WTC11 (cell line): ENCODE results near the gene FMO4. TPM values are rescaled to one million over a fixed set of nuclear protein-coding genes. Genes with fewer than 3 reads are reported as not detected.

ENCODE experiments used
- ATAC-seq: fragments of 200-7000 bp; cut with Tn5 transposase; 2 replicates; pipeline ENCODE4 v1.10.0; 2021; ENCODE audit warnings: mild to moderate bottlenecking, moderate library complexity
- CTCF ChIA-PET: fragments of 300-600 bp; sonication (Branson Sonifier 250); formaldehyde crosslinking; loops from one replicate; lab custom pipeline; 2021; ENCODE audit warnings: antibody characterized with exemption; lab: Charles Lee
- POLR2A ChIA-PET: fragments of 350-600 bp; sonication (Branson Sonifier 250); formaldehyde crosslinking; loops from one replicate; lab custom pipeline; 2021; ENCODE audit warnings: antibody characterized with exemption; lab: Charles Lee
- DNase-seq: peaks from one replicate; pipeline ENCODE4 v3.0.0; 2021; ENCODE audit warnings: low spot score
- H3K27ac Mint-ChIP-seq: 2 replicates; pipeline ENCODE4 v1.8.0; 2021; ENCODE audit warnings: mixed read lengths
- H3K27me3 Mint-ChIP-seq: 2 replicates; pipeline ENCODE4 v1.8.0; 2021; ENCODE audit warnings: low read depth, mild to moderate bottlenecking, moderate library complexity, mixed read lengths
- H3K36me3 Mint-ChIP-seq: 2 replicates; pipeline ENCODE4 v1.8.0; 2021; ENCODE audit warnings: mixed read lengths
- H3K4me1 Mint-ChIP-seq: 2 replicates; pipeline ENCODE4 v1.8.0; 2022; ENCODE audit warnings: mixed read lengths
- H3K4me3 Mint-ChIP-seq: 2 replicates; pipeline ENCODE4 v1.8.0; 2021; ENCODE audit warnings: mild to moderate bottlenecking, moderate library complexity, mixed read lengths
- H3K9me3 Mint-ChIP-seq: 2 replicates; pipeline ENCODE4 v1.8.0; 2021; ENCODE audit warnings: mixed read lengths
- AFF4 ChIP-seq: sonication (generic); formaldehyde crosslinking; IDR thresholded peaks from 2 replicates; pipeline ENCODE4 v1.8.1; 2023; ENCODE audit warnings: mild to moderate bottlenecking, missing genetic modification reagents, borderline replicate concordance
- ATF1 ChIP-seq: sonication (generic); formaldehyde crosslinking; IDR thresholded peaks from 2 replicates; pipeline ENCODE4 v1.8.1; 2023; ENCODE audit warnings: mild to moderate bottlenecking, moderate library complexity, missing genetic modification reagents
- CBFB ChIP-seq: sonication (generic); formaldehyde crosslinking; IDR thresholded peaks from 2 replicates; pipeline ENCODE4 v1.8.1; 2022; ENCODE audit warnings: mild to moderate bottlenecking, low read depth, missing genetic modification reagents
- ERG ChIP-seq: fragments of 250-450 bp; sonication (Bioruptor Pico); IDR thresholded peaks from 2 replicates; pipeline ENCODE4 v1.8.0; 2021; ENCODE audit warnings: mild to moderate bottlenecking
- FOXJ3 ChIP-seq: sonication (generic); formaldehyde crosslinking; IDR thresholded peaks from 2 replicates; pipeline ENCODE4 v1.9.0; 2021; ENCODE audit warnings: missing genetic modification reagents, mild to moderate bottlenecking, borderline replicate concordance
- FOXK1 ChIP-seq: sonication (generic); formaldehyde crosslinking; IDR thresholded peaks from 2 replicates; pipeline ENCODE4 v1.8.0; 2022; ENCODE audit warnings: mild to moderate bottlenecking, moderate library complexity, missing genetic modification reagents
- GTF2I ChIP-seq: fragments of 250-450 bp; sonication (Bioruptor Pico); conservative IDR thresholded peaks from 2 replicates; pipeline ENCODE4 v1.4.0; 2021; ENCODE audit warnings: mild to moderate bottlenecking
- JAZF1 ChIP-seq: fragments of 250-450 bp; sonication (Bioruptor Pico); IDR thresholded peaks from 2 replicates; pipeline ENCODE4 v1.9.0; 2021; ENCODE audit warnings: moderate library complexity, mild to moderate bottlenecking, inconsistent platforms
- MYBL2 ChIP-seq: sonication (generic); formaldehyde crosslinking; IDR thresholded peaks from 2 replicates; pipeline ENCODE4 v1.8.1; 2023; ENCODE audit warnings: mild to moderate bottlenecking, moderate library complexity, missing genetic modification reagents
- NR1H2 ChIP-seq: sonication (generic); formaldehyde crosslinking; IDR thresholded peaks from 2 replicates; pipeline ENCODE4 v1.9.0; 2021; ENCODE audit warnings: mild to moderate bottlenecking, moderate library complexity, missing genetic modification reagents
- NR2C2 ChIP-seq: sonication (generic); formaldehyde crosslinking; IDR thresholded peaks from 2 replicates; pipeline ENCODE4 v1.8.0; 2022; ENCODE audit warnings: mild to moderate bottlenecking, missing genetic modification reagents
- PRDM15 ChIP-seq: sonication (generic); formaldehyde crosslinking; IDR thresholded peaks from 2 replicates; pipeline ENCODE4 v1.8.0; 2022; ENCODE audit warnings: missing genetic modification reagents
- PREB ChIP-seq: sonication (generic); formaldehyde crosslinking; IDR thresholded peaks from 2 replicates; pipeline ENCODE4 v1.8.1; 2022; ENCODE audit warnings: mild to moderate bottlenecking, missing genetic modification reagents, moderate library complexity, borderline replicate concordance
- SOX15 ChIP-seq: fragments of 250-450 bp; sonication (Bioruptor Pico); IDR thresholded peaks from 2 replicates; pipeline ENCODE4 v1.9.0; 2021; ENCODE audit warnings: mild to moderate bottlenecking
- TEAD4 ChIP-seq: sonication (generic); formaldehyde crosslinking; IDR thresholded peaks from 2 replicates; pipeline ENCODE4 v1.8.0; 2022; ENCODE audit warnings: mild to moderate bottlenecking, missing genetic modification reagents
- USF1 ChIP-seq: sonication (generic); formaldehyde crosslinking; IDR thresholded peaks from 2 replicates; pipeline ENCODE4 v1.8.0; 2022; ENCODE audit warnings: mild to moderate bottlenecking, missing genetic modification reagents
- ZBTB21 ChIP-seq: sonication (generic); formaldehyde crosslinking; IDR thresholded peaks from 2 replicates; pipeline ENCODE4 v1.8.1; 2023; ENCODE audit warnings: mild to moderate bottlenecking, missing genetic modification reagents, borderline replicate concordance
- ZNF219 ChIP-seq: sonication (generic); formaldehyde crosslinking; IDR thresholded peaks from 2 replicates; pipeline ENCODE4 v1.8.0; 2023; ENCODE audit warnings: missing genetic modification reagents, mild to moderate bottlenecking, borderline replicate concordance
- total RNA-seq: library from RNA; stranded (reverse); gene quantifications from 3 replicates; pipeline ENCODE4 v1.2.3, GENCODE V29; 2021
- TF ChIP-seq, protein P1 (sequence below): sonication (generic); formaldehyde crosslinking; conservative IDR thresholded peaks from 2 replicates; pipeline ENCODE4 v1.8.1; 2022; ENCODE audit warnings: mild to moderate bottlenecking, missing genetic modification reagents
- TF ChIP-seq, protein P2 (sequence below): fragments of 250-450 bp; sonication (Bioruptor Pico); IDR thresholded peaks from 2 replicates; pipeline ENCODE4 v1.9.0; 2021; ENCODE audit warnings: mild to moderate bottlenecking
- TF ChIP-seq, protein P3 (sequence below): sonication (generic); formaldehyde crosslinking; IDR thresholded peaks from 2 replicates; pipeline ENCODE4 v1.8.0; 2022; ENCODE audit warnings: mild to moderate bottlenecking, missing genetic modification reagents

FMO4 gene
- total RNA-seq, 1 experiment from 2014 or later: 1.8 TPM

DNA sequence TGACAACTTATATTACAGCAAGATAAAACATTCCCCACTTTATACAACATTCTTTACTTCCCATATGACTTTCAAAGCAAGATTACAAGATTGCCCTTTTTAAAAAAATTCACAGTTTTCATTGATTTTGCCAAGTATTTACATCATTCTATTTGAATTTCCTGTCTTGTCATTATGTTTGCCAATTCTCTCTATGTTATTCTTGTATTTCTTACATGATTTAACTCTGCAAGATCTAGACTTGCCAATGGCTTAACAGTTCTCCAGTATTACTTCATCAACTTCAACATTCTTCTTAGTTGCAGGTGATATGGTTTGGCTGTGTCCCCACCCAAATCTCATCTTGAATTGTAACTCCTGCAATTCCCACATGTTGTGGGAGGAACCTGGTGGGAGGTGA, 31.6 kb downstream of the FMO4 start:
- no peak for ATAC-seq
- POLR2A ChIA-PET: no interaction called here
- Mint-ChIP-seq H3K27ac (no peak overlapping the region), H3K4me3 (no peak overlapping the region), H3K9me3 (peaks cover 30% of the 10 kb centered on the region), H3K27me3 (no peaks in the 10 kb centered on the region), H3K36me3 (peaks cover 27% of the 10 kb centered on the region), H3K4me1 (no peaks in the 10 kb centered on the region)
- no peak for DNase-seq
- TF ChIP-seq NR1H2 (CRISPR knock-in tag) (no peak), FOXK1 (no peak), ATF1 (CRISPR knock-in tag) (no peak), GTF2I (CRISPR knock-in tag) (no peak), JAZF1 (CRISPR knock-in tag) (no peak), NR2C2 (CRISPR knock-in tag) (no peak), SOX15 (CRISPR knock-in tag) (no peak)
- CTCF ChIA-PET: no interaction called here

GRCh38 chr1:171346881-171347280, 32.9 kb downstream of the FMO4 start:
- Mint-ChIP-seq H3K27ac (no peak overlapping the region), H3K9me3 (peaks cover 30% of the 10 kb centered on the region), H3K27me3 (no peaks in the 10 kb centered on the region), H3K36me3 (peaks cover 27% of the 10 kb centered on the region), H3K4me1 (no peaks in the 10 kb centered on the region), H3K4me3 (no peak overlapping the region)
- no peak for DNase-seq
- ChIA-PET CTCF (no interaction called here), POLR2A (no interaction called here)
- ATAC-seq: no peak
- TF ChIP-seq ZBTB21 (no peak), ERG (CRISPR knock-in tag) (no peak), AFF4 (no peak), JAZF1 (CRISPR knock-in tag) (no peak), TEAD4 (no peak), PRDM15 (CRISPR knock-in tag) (no peak), SOX15 (CRISPR knock-in tag) (no peak), USF1 (CRISPR knock-in tag) (no peak)

DNA sequence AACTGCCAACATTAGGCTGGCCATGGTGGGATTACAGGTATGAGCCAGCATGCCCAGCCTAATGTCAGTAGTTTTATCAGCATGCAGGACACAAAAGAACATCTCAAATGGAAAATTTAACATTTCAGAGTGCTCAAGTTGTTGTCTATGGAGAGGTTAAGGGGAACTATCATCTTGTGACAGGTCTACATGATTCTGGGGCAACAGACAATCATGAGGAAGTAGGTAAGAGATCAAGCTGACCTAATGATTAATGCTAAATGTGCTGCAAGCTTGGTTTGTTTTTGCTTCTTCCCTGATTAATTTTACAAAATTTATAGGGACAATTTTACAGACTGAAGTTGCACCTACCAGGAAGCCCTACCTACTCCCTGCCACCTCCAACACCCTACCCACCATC, 36.6 kb downstream of the FMO4 start:
- H3K36me3 Mint-ChIP-seq: peaks cover 25% of the 10 kb centered on the region
- no peak overlapping the region for H3K27ac Mint-ChIP-seq
- ChIA-PET CTCF (no interaction called here), POLR2A (no interaction called here)
- ATAC-seq: no peak
- no peak for DNase-seq
- H3K27me3 Mint-ChIP-seq: no peaks in the 10 kb centered on the region
- H3K4me3 Mint-ChIP-seq: no peak overlapping the region
- peaks cover 27% of the 10 kb centered on the region for H3K9me3 Mint-ChIP-seq
- H3K4me1 Mint-ChIP-seq: peaks cover 13% of the 10 kb centered on the region
- TF ChIP-seq PREB (CRISPR knock-in tag) (no peak), ZNF219 (no peak), MYBL2 (CRISPR knock-in tag) (no peak), SOX15 (CRISPR knock-in tag) (no peak), FOXK1 (no peak), FOXJ3 (CRISPR knock-in tag) (no peak), CBFB (CRISPR knock-in tag) (no peak), JAZF1 (CRISPR knock-in tag) (no peak)
- TF ChIP-seq, protein P1, sequence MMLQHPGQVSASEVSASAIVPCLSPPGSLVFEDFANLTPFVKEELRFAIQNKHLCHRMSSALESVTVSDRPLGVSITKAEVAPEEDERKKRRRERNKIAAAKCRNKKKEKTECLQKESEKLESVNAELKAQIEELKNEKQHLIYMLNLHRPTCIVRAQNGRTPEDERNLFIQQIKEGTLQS (CRISPR knock-in tag): no peak
- TF ChIP-seq, protein P2, sequence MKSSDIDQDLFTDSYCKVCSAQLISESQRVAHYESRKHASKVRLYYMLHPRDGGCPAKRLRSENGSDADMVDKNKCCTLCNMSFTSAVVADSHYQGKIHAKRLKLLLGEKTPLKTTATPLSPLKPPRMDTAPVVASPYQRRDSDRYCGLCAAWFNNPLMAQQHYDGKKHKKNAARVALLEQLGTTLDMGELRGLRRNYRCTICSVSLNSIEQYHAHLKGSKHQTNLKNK: no peak
- TF ChIP-seq, protein P3, sequence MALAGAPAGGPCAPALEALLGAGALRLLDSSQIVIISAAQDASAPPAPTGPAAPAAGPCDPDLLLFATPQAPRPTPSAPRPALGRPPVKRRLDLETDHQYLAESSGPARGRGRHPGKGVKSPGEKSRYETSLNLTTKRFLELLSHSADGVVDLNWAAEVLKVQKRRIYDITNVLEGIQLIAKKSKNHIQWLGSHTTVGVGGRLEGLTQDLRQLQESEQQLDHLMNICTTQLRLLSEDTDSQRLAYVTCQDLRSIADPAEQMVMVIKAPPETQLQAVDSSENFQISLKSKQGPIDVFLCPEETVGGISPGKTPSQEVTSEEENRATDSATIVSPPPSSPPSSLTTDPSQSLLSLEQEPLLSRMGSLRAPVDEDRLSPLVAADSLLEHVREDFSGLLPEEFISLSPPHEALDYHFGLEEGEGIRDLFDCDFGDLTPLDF (CRISPR knock-in tag): no peak
